Stimulated activated CD4-positive, alpha-beta T cell treated with anti-CD3 and anti-CD28 coated beads, Interleukin-15, amount 100 ng/mL, for 1 hour (primary cell): ENCODE results near the gene NALCN.

Experiments used
- DNase-seq, 2 donors: peaks; one replicate each; pipeline ENCODE4 v3.0.0-alpha.2; 2020; ENCODE audit warnings: low read depth in 1 of 2, low spot score in 1 of 2

NALCN gene

DNA sequence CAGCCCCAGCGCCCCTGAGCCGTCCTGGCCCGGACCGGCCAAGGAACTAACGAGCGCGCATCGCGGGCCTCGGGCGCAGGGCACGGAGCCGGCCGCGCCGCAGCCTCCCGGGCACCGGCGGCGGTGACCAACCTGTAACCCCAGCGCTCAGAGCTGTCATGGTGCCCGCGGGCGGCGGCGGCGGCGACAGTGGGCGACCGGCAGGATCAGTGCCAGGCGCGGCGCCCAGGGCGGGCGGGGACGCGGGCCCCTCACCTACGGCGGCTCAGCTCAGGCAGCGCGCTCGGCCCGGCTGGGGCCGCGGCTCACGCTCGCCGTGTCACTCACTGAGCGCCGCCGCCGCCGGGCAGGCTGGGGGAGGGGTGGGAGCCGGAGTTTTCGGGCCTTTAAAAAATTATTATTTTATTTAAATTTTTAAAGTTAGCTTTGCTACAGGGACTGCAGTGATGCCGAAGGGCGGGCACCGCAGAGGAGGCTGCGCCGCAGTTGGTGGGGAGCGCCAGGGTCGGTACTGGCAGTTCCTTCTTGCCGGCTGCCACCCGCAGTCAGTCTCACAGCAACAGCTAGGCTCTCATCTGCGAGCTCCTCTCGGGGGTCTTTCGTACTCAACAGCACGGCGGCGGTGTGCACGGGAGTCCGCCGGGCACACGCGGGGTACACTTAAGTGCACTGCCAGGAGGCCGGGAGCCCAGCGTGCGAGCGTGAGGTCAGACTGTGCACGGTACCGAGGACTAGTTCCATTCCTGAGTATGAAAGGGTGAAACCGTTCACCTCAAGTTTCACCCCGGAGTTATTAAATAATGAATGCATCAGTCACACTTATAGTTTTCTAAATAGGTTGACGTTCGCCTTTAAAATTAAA is at the start of gene NALCN:
TSS of gene NALCN (minus strand) at position 328 of the 862 bp plus-strand sequence. CDS start 17,382 bp downstream, outside the sequence.
- DNase-seq = no peak

- no peak for DNase-seq
These were observed 49.6 kb upstream of the NALCN start for GRCh38 chr13:101465877-101466276.

- no peak for DNase-seq
These were observed 40.9 kb upstream of the NALCN start for GRCh38 chr13:101457176-101457575.

GRCh38 chr13:101455863-101456262 is 39.6 kb upstream of the NALCN start:
- no peak for DNase-seq

GRCh38 chr13:101454767-101455166 is 38.5 kb upstream of the NALCN start:
- DNase-seq = no peak

DNA sequence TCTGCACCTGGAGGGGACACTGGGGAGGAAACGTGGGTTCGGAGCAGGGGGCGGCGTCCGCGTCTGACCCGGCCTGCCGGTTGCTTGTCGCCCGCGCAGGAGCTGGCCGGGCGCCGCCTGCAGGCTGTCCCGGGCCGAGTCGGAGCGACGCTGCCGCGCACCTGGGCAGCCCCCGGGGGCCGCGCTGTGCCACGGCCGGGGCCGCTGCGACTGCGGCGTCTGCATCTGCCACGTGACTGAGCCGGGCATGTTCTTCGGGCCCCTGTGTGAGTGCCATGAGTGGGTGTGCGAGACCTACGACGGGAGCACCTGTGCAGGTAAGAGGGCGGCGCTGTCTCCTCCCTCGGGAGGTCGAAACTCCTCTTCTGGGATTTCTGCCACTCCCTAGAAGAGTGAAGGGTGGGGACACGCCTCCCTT is 37.5 kb upstream of the NALCN start:
- no peak for DNase-seq

DNA sequence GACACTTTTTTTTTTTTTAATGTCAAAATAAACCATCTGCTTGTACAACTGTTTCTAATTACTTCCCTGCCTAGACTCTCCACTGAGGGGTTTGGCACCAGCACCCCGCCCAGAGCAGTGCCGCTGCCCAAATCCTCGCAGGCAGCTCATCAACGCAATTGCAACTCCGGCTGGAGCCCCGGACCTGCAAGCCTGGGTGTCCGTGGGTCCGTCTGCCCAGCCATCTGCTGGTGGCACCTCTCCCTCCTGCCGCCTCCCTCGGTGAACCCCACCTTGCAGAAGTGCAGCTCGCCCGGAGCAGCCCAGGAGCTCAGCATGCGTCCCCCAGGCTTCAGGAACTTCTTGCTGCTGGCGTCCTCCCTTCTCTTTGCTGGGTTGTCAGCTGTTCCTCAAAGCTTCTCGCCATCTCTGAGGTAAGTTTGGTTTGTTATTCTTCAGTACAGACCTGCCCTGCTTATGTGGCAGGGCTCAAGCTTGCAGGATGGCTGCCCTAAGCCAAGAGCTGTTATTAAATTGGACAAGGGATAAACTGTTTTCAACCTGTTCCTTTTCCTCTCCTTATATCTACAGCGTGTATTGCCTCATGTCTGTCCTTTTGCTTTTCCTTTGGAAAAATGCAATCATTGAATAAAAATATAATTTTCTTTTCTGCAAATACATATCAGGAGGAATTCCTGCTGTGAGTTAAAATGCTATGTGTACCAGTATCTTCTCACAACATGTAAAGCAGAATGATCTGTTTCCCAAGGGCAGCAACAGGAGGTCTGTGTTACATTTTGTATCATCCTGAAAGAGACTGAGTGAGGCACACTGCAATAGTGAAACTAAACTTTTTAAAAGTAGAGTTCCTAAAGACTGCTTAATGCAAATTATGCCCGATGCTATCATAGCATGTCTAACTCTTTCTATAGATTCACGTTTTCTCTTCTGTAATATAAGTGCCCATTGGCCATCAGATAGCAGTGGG is 36.5 kb upstream of the NALCN start, which contains the start of gene ITGBL1:
TSS of gene ITGBL1 (plus strand) at position 157 of the 967 bp plus-strand sequence. CDS start at position 316, 159 bp downstream.
- no peak for DNase-seq

GRCh38 chr13:101451641-101452040 is 35.3 kb upstream of the NALCN start:
- no peak for DNase-seq

- no peak for DNase-seq
These were observed 34.4 kb upstream of the NALCN start for GRCh38 chr13:101450749-101451130.

- DNase-seq = no peak
These were observed 33.8 kb upstream of the NALCN start for GRCh38 chr13:101449790-101450748.

DNA sequence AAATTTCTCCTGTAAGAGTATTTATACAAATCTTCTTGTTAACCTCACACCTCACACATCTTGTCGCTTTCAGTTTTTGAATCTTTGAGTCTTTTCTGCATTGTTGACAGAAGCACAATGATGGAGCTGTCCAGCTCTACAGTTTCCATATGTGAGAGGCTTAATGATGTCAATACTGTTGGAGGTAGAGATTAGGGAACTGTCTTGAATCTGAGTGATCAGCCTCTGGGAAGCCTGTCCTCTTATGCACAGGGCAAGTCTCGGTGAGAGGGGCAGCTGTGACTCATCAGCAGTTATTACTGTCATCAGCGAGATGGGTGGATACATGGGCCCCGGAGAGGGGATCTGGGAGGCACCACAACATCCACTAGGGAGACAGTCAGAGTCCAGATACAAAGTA is 31.5 kb upstream of the NALCN start:
- DNase-seq = no peak

- no peak for DNase-seq
These were observed 18.2 kb upstream of the NALCN start for GRCh38 chr13:101434486-101434885.

DNA sequence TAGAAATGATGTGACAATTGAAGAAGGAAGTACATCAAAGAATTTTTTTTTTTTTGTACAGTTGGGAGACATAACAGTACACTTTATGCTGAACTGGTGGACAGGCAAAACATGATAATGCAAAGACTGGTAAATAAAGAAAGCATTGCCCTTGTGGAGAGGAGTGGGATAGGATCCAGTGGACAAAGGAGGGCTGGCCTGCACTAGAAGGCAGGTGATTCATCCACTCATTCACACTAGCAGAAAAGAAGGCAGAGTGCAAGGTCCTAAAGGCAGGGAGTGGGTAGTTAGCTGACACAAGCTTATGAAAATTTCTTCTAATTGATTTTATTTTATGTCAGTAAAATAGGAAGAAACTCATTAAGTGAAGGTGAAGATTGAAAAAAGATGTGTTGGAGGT is 17.6 kb upstream of the NALCN start:
- no peak for DNase-seq

GRCh38 chr13:101429733-101430132 is 13.4 kb upstream of the NALCN start:
- DNase-seq = no peak

- DNase-seq = no peak
These were observed 9.3 kb upstream of the NALCN start for GRCh38 chr13:101425623-101426022.

GRCh38 chr13:101425156-101425471 is 8.8 kb upstream of the NALCN start:
- no peak for DNase-seq

DNA sequence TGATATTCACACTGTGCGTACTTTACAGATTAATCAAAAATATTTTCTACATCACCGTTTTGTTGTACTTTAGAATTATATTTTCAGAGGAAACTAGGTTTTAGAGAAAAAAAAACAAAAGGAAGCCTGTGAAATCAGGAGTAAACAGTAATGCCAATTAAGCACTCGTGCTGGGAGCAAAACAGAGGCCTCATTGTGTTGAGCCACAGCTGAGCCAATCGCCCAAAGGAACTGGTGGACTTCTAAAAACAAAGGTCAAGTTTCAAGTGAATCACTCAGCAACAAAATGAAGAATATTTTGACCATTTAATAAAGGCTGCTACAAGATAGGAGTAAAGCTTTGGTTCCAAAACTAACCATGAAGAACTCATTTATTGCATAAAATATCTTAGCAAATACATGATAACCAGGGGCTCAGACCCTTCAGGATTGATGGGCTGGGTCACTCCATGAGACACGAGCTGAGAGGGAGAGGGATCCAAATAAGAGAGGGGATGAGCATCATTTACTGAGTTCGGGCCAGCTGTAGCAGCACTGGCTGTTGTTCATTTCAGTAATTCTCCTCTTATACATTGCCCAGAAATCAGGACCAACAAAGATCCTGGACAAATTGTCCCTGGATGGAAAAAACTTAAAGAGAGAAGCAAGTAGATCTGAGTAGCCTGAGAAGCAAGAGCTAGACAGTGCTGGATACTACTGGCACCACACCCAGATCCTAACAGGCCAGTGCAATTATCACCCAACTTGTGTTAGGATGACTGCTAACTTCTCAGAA is 8.3 kb upstream of the NALCN start:
- no peak for DNase-seq

DNA sequence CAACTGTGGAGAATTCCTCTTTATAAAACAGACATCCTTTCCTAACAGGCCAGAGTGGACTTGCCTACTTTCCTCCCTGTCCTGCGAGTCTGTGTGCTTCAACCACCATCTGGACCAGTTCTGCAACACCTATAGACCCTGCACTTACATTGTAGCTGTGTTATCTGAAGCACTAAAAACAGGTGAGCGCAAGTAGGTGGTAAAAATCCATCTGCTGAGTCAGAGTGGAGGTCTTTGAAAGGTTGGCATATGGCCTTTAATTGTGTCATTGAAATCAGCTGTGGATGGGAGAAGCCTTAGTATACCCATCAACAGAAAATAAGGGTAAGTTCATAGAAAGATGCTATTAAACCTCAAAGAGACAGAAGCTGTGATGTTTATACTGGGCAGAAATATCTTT is 7.6 kb upstream of the NALCN start:
- DNase-seq = no peak

DNA sequence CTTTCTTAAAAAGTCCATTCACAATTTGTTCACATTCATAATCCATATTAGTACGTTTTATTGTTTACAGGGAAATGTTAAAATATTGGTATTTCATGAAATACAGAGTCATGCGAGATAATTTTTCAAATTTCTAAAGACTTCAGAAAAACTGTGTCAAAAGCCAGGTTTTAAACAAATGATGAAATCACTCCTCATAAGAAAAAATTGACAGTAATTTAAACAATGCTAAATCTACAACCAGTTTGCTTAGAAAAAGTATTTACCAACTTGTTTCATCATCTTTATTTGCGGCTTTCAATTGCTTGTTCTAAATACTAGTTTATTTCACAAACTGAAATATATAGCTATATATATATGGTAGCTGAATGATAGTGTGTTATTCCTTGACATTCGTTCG is 1.2 kb upstream of the NALCN start:
- DNase-seq = no peak

DNA sequence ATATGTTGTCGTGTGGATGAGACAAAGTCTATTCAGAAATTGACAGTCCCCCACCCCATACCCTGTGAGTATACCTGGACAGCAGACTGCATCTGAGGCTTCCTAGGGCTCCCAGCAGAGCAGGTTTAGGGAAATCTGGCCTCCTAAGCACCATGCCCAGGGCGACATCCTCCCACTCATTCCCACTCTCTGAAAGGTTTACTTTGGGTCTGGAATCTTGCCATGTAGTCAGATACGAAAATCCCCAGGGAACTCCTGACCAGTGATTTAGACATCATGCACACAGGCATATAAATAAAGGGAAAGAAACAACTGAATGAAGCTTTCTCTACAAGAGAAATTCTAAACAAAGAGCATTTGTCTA is 717 bp upstream of the NALCN start:
- no peak for DNase-seq
